Erythroblast (primary cell): Measurements from ENCODE around the gene HADH.
"Not testable (repeated sequence)": the region's sequence is repeated elsewhere in the genome, so short reads cannot be mapped to it uniquely, and the experiment has no call there.

ENCODE experiments used
- DNase-seq, 2 experiments: peaks; one replicate each; lab custom pipeline; 2025; lab: John Stamatoyannopoulos, UW
- GATA1 ChIP-seq: IDR thresholded peaks from 2 replicates; pipeline ENCODE4 v1.6.1; 2011; ENCODE audit warnings: low read depth, mild to moderate bottlenecking, control low read depth, low read length, moderate library complexity
- POLR2A ChIP-seq: IDR thresholded peaks from 2 replicates; pipeline ENCODE4 v1.6.1; 2011; ENCODE audit warnings: mild to moderate bottlenecking, low read length

The HADH gene

GRCh38 chr4:108005807-108006206, 16.1 kb downstream of the HADH start:
- TF ChIP-seq POLR2A (no peak), GATA1 (no peak)
- DNase-seq = no peak

GRCh38 chr4:108006361-108006760, 16.7 kb downstream of the HADH start:
- TF ChIP-seq POLR2A = no peak
- DNase-seq = no peak

GRCh38 chr4:108007984-108008383, 18.3 kb downstream of the HADH start:
- no peak for DNase-seq
- TF ChIP-seq GATA1 = no peak
- no peak for TF ChIP-seq POLR2A

- peak; percentile 11 to 55 for DNase-seq
- no peak for TF ChIP-seq POLR2A
- no peak for TF ChIP-seq GATA1
Observed at GRCh38 chr4:108008721-108009120, 19.0 kb downstream of the HADH start.

GRCh38 chr4:108010167-108010566, 20.5 kb downstream of the HADH start:
- TF ChIP-seq POLR2A (no peak), GATA1 (no peak)
- DNase-seq = no peak

- not testable (repeated sequence) for DNase-seq
Observed at GRCh38 chr4:108012382-108012781, 22.7 kb downstream of the HADH start.

- DNase-seq = peak; percentile 3 to 33
- TF ChIP-seq POLR2A (no peak), GATA1 (no peak)
Observed at GRCh38 chr4:108013327-108013726, 23.6 kb downstream of the HADH start.

- no peak for DNase-seq
- TF ChIP-seq POLR2A (no peak), GATA1 (no peak)
Observed at GRCh38 chr4:108013955-108014354, 24.3 kb downstream of the HADH start.

GRCh38 chr4:108018040-108018883, 28.6 kb downstream of the HADH start:
- DNase-seq = peak; percentile 76 to 87
- TF ChIP-seq GATA1 (no peak), POLR2A (no peak)

GRCh38 chr4:108018884-108019187, 29.1 kb downstream of the HADH start:
- TF ChIP-seq POLR2A (no peak), GATA1 (no peak)

GRCh38 chr4:108024085-108024877, 34.6 kb downstream of the HADH start:
- no peak for DNase-seq

More at GRCh38 chr4:108018884-108019187, 29.1 kb downstream of the HADH start:
- DNase-seq = no peak

GRCh38 chr4:108024878-108025165, 35.1 kb downstream of the HADH start:
- no peak for DNase-seq
- TF ChIP-seq GATA1 = no peak
- no peak for TF ChIP-seq POLR2A

More at GRCh38 chr4:108024085-108024877, 34.6 kb downstream of the HADH start:
- TF ChIP-seq GATA1 (no peak), POLR2A (no peak)

GRCh38 chr4:108029016-108029720, 39.5 kb downstream of the HADH start:
- no peak for TF ChIP-seq POLR2A
- no peak for TF ChIP-seq GATA1

GRCh38 chr4:108029731-108030130, 40.0 kb downstream of the HADH start:
- no peak for DNase-seq
- no peak for TF ChIP-seq POLR2A
- no peak for TF ChIP-seq GATA1

More at GRCh38 chr4:108029016-108029720, 39.5 kb downstream of the HADH start:
- DNase-seq = no peak

- TF ChIP-seq POLR2A (no peak), GATA1 (no peak)
- peak; percentile 47 to 49 for DNase-seq
Observed at GRCh38 chr4:108030332-108030731, 40.6 kb downstream of the HADH start.
